ENCODE results near the gene CD59.
"Not testable (repeated sequence)": the region's sequence is repeated elsewhere in the genome, so short reads cannot be mapped to it uniquely, and the experiment has no call there.

CD59 gene

DNA sequence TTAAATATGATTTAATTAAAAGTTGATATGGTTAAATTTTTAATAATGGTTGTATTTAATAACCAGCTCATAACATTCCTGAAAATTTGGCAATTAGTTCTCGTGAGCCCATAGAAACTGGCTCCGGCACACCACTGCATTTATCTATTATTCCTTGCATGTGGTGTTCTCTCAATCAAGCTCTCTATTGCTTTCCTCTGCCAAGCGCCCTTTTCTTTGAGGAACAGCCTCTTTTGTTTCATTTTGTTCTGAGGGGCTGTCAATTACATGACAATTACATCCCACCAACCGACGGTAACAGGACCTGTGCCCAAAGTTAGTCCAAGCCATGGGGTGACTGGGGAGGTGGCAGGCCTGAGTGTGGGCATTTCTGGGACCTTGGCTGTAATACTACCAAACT, 43.7 kb downstream of the CD59 start:
- no peak for DNase-seq

GRCh38 chr11:33692013-33692504, 44.2 kb downstream of the CD59 start:
- DNase-seq: no peak

DNA sequence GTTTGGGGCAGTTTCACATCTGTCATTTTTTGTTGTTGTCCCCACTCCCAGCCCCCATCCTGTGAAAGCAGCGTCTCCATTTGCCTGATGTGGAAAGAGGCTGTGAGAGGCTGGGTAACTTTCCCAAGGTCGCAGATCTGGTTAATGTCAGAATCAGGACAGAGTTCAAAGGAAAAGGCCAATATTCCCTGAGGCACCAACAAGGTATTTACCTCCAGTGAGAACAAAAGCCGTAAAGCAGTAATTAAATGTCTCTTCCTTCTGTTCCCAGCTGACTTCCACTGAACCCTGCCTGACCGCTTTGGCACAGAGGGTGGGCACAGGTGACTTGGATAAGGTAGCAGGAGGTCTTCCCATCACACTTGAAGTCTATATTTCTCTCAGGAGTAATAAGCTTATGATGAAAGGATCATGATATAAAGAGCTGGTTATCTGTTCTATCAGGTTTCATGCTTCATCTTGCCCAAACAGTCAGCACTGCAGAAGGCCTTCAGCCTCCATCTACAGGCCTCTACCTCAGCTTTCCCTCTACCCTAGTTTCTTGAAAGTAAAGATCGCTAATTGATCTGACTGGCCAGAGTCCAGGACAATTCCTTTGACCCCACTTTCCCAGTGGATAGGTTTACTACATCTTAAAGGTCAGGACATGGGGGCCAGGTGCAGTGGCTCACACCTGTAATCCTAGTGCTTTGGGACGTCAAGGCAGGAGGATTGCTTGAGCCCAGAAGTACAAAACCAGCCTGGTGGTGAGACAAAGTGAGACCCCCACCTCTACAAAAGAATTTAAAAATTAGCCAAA, 45.0 kb downstream of the CD59 start:
- DNase-seq: no peak

DNA sequence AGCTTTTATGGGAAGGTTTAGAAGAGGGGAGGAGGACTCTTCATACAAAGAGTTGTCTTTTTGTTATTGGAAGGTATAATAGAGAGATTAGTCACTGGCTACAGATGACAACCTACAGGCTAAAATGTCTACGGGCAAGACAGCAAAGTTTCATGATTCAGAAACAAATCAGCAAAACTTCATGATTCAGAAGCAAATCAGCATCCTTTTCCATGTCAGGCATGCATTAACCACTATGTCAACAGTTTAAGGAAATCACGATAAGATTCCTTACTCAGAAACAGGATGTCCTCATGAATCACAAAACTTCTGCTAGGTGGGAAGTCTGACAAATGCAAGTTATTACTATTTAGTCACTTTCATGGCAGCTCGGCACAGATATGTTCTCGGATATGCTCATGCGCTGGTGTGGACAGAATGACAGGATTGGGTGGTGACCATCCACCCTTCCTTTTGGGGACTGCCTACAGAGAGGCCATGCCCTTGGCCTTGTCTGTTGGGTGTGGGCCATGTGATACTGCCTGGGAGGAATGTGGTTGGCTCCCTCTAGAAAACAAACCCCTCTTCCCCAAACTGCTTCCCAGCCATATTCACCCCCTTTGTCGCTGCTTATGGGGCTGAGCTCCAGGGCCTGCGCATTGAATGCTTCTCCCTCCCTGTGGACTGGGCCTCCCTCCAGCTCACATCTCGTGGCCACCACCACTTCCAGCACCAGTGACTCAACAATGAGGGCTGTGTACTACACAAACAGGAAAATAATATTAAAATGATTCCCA, 45.7 kb downstream of the CD59 start:
- DNase-seq: no peak

GRCh38 chr11:33689501-33689900, 46.7 kb downstream of the CD59 start:
- no peak for DNase-seq

DNA sequence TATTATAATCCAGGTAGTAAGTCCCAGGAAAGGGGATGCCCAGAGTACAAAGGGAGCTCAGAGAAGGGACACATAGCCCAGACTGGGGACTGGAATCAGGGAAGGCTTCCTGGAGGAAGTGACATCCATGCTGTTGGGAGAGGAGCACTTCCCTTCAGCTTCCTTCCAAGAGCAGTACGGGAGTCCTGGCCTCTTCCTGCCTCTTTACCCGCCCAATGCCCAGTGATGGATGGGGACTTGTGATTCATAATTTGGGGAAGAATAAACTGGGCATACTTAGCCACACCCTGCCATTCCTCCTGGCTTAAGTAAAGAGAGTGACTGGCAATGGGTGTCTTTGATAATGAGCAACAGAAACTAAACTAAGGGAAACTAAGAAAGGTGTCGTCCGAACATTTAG, 47.1 kb downstream of the CD59 start:
- no peak for DNase-seq

DNA sequence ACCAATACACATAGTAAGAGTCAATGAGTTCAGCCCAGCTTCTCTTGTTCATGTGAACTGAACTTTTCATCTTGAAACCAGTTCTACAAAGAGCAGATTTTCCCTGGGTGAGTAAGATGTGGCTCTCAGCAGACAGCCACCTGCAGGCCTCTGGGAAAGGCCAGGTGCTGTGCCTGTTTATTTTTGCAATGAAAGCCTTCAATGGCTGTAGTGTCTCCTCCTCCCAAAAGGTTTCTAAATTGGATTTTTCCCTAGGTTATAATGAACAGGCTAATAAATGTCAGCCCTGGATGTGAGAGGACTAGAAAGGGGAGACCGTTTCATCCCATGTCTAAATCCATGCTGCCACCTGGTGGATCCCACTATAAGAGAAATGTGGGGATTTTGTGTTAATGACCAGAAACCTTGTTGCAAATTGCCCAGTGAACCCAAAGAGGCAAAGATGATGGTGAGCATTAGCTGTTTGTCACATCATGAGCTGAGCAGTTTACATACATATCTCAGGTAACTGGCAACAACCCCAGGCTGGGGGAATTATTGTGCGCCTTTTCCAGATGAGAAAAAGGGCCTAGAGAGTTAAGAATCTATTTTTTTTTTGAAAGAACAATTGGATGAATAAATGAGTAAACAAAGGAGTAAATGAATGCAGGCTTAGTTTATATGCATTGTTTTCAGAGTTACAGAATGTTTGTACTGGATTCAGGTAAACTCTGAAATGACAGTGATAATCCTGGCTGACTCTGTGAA, 48.3 kb downstream of the CD59 start:
- no peak for DNase-seq

- DNase-seq: no peak
Observed at GRCh38 chr11:33685082-33685481, 51.1 kb downstream of the CD59 start.

DNA sequence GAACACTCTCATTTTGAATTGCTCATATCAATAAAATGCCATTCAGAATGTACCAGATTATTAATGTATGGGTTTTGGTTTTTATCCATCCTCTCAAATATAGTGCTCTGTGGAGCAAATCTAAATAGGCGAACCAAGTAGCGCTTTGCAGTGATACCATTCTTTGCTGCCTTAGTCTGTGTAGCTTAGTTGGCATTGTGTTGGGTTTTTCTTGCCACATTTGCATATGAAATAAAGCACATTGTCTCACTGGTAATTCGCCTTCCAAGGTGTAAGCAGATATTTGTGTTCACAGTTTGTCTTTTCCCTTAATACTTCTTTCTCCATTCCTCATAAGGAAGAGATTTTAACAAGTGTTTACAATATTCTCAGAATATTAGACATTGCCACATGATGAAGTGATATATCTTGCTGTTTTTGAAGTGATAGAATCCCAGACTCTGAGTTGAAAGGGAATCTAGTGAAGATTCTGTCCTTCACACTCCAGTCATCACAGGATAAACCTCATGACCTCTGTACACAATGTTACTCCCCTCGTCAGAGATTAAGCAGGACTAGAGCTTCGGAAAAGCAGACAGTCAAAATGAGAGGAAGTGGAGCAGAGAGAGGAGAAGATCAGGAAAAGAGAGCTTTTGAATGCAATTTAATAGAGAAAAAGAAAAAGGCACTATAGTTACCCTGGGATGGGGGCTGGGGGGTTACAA, 52.1 kb downstream of the CD59 start:
- DNase-seq: no peak

DNA sequence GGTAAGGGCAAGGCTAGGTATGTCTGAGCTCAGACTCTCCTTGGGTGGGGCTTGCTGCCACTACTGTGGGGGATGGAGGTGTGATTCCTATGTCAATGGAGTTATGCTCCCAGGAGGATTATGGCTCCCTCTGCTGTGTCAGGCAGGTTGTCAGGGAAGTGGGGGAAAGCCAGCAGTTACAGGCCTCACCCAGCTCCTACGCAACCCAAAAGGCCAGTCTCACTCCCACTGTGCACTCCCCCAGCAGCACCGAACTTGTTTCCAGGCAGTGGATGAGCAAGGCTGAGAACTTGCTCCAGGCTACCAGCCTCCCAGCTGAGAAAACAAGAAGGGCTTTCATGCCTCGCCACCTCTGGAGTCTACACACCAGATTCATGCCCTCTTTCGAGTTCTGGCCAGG, 53.8 kb downstream of the CD59 start:
- no peak for DNase-seq

DNA sequence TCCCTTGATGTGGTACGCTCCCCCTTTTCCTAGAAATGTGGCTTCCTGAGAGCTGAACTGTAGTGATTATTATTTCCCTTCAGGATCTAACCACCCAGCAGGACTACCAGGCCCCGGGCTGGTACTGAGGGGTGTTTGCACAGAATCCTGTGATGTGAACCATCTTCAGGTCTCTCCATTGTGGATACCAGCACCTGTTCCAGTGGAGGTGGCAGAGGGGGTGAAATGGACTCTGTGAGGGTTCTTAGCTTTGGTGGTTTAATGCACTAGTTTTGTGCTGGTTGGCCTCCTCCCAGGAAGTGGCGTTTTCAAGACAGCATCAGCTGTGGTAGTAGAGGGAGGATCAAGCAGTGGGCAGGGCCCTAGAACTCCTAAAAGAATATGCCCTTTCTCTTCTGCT, 54.2 kb downstream of the CD59 start:
- DNase-seq: no peak

- not testable (repeated sequence) for DNase-seq
Observed at GRCh38 chr11:33678616-33679015, 57.6 kb downstream of the CD59 start.

GRCh38 chr11:33674035-33674814, 62.0 kb downstream of the CD59 start:
- DNase-seq: no peak

GRCh38 chr11:33672273-33672672, 64.0 kb downstream of the CD59 start:
- no peak for DNase-seq

DNA sequence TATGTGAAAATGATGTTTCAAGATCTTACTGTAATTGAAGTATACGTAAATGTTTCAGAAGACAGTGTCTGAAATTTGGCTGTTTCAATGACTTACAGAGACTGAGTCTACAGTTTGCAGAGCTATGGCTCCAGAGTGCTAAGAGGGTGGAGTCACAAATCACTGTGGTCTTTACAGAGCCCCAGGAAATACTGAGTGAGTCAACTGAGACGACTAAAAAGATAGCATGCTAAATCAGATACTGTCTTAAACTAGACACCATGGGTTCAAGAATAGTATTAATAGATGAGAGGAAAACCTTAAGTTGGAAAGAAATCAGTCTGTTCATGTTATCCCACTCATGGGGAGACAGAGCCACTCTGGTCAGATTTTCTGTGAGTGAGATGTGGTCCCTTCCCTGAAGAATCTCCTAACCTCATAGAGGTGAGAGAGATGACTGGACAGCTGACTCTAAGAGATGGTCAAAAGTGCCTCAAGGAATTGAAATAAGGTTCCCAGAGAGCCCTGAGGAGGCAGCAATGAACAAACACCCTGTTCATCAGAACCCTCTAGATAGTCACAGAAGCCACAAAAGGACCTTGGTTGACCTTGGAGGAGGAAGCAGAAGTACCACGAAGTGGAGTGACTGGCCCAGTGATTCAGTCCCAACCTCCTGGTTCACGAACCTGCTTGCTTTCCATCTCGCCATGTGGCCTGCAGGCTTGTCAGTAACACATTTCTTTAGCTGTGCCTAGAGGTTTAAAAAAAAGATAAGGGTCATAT, 65.8 kb downstream of the CD59 start:
- DNase-seq: no peak

- no peak for DNase-seq
Observed at GRCh38 chr11:33669598-33670249, 66.5 kb downstream of the CD59 start.

- DNase-seq: no peak
Observed at GRCh38 chr11:33668951-33669596, 67.1 kb downstream of the CD59 start.

GRCh38 chr11:33668468-33668825, 67.8 kb downstream of the CD59 start:
- DNase-seq: no peak

- DNase-seq: no peak
Observed at GRCh38 chr11:33667819-33668467, 68.3 kb downstream of the CD59 start.
